Mesenchymal stem cell (in vitro differentiated cells and primary cell): ENCODE data around the gene VEPH1.
A peak's percentile ranks its signal among the peaks of the same experiment; 100 is the strongest.

Experiments
- DNase-seq: peaks from one replicate; pipeline ENCODE4 v3.0.0-alpha.2; 2013
- H2AFZ ChIP-seq: one replicate; pipeline ENCODE4 v1.6.1; 2013; ENCODE audit warnings: low read depth, mild to moderate bottlenecking, control low read depth, inconsistent platforms, low read length, moderate library complexity
- H2AK5ac ChIP-seq: 2 replicates; pipeline ENCODE4 v1.6.1; 2013; ENCODE audit warnings: low read length, moderate library complexity, mild to moderate bottlenecking, inconsistent platforms; ENCODE audit not compliant: severe bottlenecking
- H2BK120ac ChIP-seq: one replicate; pipeline ENCODE4 v1.6.1; 2013; ENCODE audit warnings: low read depth, mild to moderate bottlenecking, inconsistent platforms, low read length, moderate library complexity
- H2BK12ac ChIP-seq, 2 experiments: one replicate each; pipeline ENCODE4 v1.6.1; 2013; ENCODE audit warnings: inconsistent platforms in 2 of 2, low read length in 2 of 2, mild to moderate bottlenecking in 2 of 2, moderate library complexity in 2 of 2, control low read depth in 1 of 2
- H2BK15ac ChIP-seq: one replicate; pipeline ENCODE4 v1.6.1; 2013; ENCODE audit warnings: mild to moderate bottlenecking, low read depth, inconsistent platforms; ENCODE audit not compliant: poor library complexity, severe bottlenecking
- H2BK5ac ChIP-seq: 2 replicates; pipeline ENCODE4 v1.6.1; 2013; ENCODE audit warnings: low read depth, mild to moderate bottlenecking, low read length, control low read depth, inconsistent platforms; ENCODE audit not compliant: poor library complexity, severe bottlenecking
- H3K14ac ChIP-seq, 2 experiments: one replicate each; pipeline ENCODE4 v1.6.1; 2013; ENCODE audit warnings: inconsistent platforms in 2 of 2, low read length in 2 of 2, control low read depth in 1 of 2, mild to moderate bottlenecking in 1 of 2, moderate library complexity in 1 of 2
- H3K18ac ChIP-seq, 2 experiments: one replicate each; pipeline ENCODE4 v1.6.1; 2013; ENCODE audit warnings: inconsistent platforms in 2 of 2, low read length in 2 of 2, control low read depth in 1 of 2, low read depth in 1 of 2, mild to moderate bottlenecking in 1 of 2
- H3K23ac ChIP-seq, 2 experiments: one replicate each; pipeline ENCODE4 v1.6.1; 2013; ENCODE audit warnings: inconsistent platforms in 2 of 2, low read length in 2 of 2, mild to moderate bottlenecking in 2 of 2, moderate library complexity in 2 of 2, control low read depth in 1 of 2
- H3K27ac ChIP-seq: 2 replicates; pipeline ENCODE4 v1.5.1; 2013; ENCODE audit warnings: mild to moderate bottlenecking, moderate library complexity, low read length, control low read depth, inconsistent platforms; ENCODE audit not compliant: poor library complexity, severe bottlenecking
- H3K27me3 ChIP-seq, 2 experiments: 2 replicates each; pipeline versions ENCODE4 v1.6.1 to v1.7.0; 2013; ENCODE audit warnings: low read length in 2 of 2, mild to moderate bottlenecking in 2 of 2, moderate library complexity in 2 of 2, control low read depth in 1 of 2, inconsistent platforms in 1 of 2; ENCODE audit not compliant: control insufficient read depth in 1 of 2, insufficient read depth in 1 of 2
- H3K36me3 ChIP-seq, 2 experiments: 2 replicates each; pipeline versions ENCODE4 v1.6.1 to v1.7.0; 2013; ENCODE audit warnings: low read length in 2 of 2, control low read depth in 1 of 2, inconsistent platforms in 1 of 2, low read depth in 1 of 2, mild to moderate bottlenecking in 1 of 2; ENCODE audit not compliant: insufficient read depth in 2 of 2, control insufficient read depth in 1 of 2
- H3K4ac ChIP-seq, 2 experiments: one replicate each; pipeline ENCODE4 v1.6.1; 2013; ENCODE audit warnings: inconsistent platforms in 2 of 2, low read length in 2 of 2, mild to moderate bottlenecking in 2 of 2, moderate library complexity in 2 of 2, control low read depth in 1 of 2, low read depth in 1 of 2
- H3K4me1 ChIP-seq: 2 replicates; pipeline ENCODE4 v1.6.1; 2013; ENCODE audit warnings: low read depth, low read length, control low read depth; ENCODE audit not compliant: control insufficient read depth, insufficient read depth
- H3K4me2 ChIP-seq: 2 replicates; pipeline ENCODE4 v1.6.1; 2013; ENCODE audit warnings: low read length, mild to moderate bottlenecking, inconsistent platforms; ENCODE audit not compliant: poor library complexity, severe bottlenecking
- H3K4me3 ChIP-seq, 2 experiments: 2 replicates each; pipeline versions ENCODE4 v1.5.1 to v1.7.0; 2013; ENCODE audit warnings: low read length in 2 of 2, mild to moderate bottlenecking in 2 of 2, control low read depth in 1 of 2, low read depth in 1 of 2; ENCODE audit not compliant: insufficient read depth in 1 of 2
- H3K79me1 ChIP-seq: replicated peaks from 2 replicates; pipeline ENCODE4 v1.6.1; 2013; ENCODE audit warnings: mild to moderate bottlenecking, control low read depth, low read length, inconsistent platforms; ENCODE audit not compliant: poor library complexity, severe bottlenecking
- H3K9ac ChIP-seq: 2 replicates; pipeline ENCODE4 v1.7.0; 2013; ENCODE audit warnings: mild to moderate bottlenecking, low read length, moderate library complexity
- H3K9me3 ChIP-seq: 2 replicates; pipeline ENCODE4 v1.7.0; 2013; ENCODE audit warnings: mild to moderate bottlenecking, low read length; ENCODE audit not compliant: control insufficient read depth
- H4K8ac ChIP-seq: one replicate; pipeline ENCODE4 v1.6.1; 2013; ENCODE audit warnings: inconsistent platforms, mild to moderate bottlenecking, low read length, moderate library complexity
- H4K91ac ChIP-seq: one replicate; pipeline ENCODE4 v1.6.1; 2013; ENCODE audit warnings: mild to moderate bottlenecking, low read length, inconsistent platforms
- WGBS: methylation state at CpG from one replicate; pipeline ENCODE4 v1.1.7; 2013; ENCODE audit warnings: mixed read lengths; 5-methylcytosine and 5-hydroxymethylcytosine counted together

VEPH1 gene

DNA sequence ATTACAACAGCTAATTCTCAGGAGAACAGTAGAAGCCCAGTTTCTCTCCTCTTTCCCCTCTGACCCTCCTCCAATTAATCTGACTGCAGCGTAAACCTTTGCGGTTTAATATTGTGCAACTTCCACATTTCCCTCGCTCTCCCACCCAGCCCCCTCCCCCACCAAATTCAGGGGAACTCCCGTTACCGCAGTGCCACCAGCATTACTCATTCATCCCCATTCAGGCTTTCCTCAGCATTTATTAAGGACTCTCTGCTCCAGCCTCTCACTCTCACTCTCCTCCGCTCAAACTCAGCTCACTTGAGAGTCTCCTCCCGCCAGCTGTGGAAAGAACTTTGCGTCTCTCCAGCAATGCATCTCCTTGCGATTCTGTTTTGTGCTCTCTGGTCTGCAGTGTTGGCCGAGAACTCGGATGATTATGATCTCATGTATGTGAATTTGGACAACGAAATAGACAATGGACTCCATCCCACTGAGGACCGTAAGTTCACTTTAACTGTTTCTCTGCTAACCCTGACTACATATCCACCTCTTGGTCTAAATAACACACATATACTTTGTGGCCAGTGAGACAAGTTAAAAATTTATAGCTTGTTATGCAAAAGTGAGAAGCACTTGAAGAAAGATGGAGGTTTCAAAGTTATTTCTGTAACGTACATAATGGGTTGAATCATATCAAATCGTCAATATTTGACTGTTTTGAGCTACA is 66.5 kb downstream of the VEPH1 start, which contains the start of gene PTX3:
Gene PTX3, plus strand, starts transcription at position 268 of the 709 bp plus-strand sequence. Its CDS starts 84 bp downstream, at position 352.
- 5% methylated on average over 10 of the region's 15 CpGs for WGBS

DNA sequence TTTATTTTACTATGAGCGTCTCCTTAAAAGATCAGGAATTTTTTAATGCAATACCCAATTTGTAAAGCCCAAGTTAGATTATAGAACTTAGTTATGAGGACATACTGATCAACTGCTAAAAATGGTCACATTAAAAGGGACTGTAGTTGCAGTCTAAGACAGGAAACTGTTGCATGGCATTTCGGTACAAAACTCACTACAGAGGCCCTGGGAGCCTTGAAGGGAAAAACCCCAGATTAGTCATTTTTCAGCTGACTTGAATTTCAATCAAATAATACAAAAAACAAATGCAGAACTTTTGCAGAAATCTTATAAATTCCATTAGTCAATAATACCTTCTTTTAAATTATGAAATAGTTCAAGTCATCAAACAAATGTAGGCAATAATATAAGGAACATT is 73.5 kb downstream of the VEPH1 start:
- Histone ChIP-seq H2BK5ac (no peak overlapping the region), H3K14ac (no peak overlapping the region), H2AK5ac (no peak overlapping the region), H2BK15ac (no peak overlapping the region), H3K18ac (no peak overlapping the region), H3K27me3 (no peaks in the 10 kb centered on the region), H3K27ac (no peak overlapping the region), H3K9ac (peak overlapping the region; percentile 20), H3K79me1 (no peaks in the 10 kb centered on the region), H3K9me3 (no peaks in the 10 kb centered on the region), H3K36me3 (peaks cover 9 to 14% of the 10 kb centered on the region in 2 experiments), H4K8ac (no peak overlapping the region), H3K4ac (no peak overlapping the region), H2BK12ac (no peak overlapping the region), H3K4me3 (no peak overlapping the region), H3K4me2 (no peak overlapping the region), H4K91ac (no peak overlapping the region), H2AFZ (no peak overlapping the region), H3K4me1 (no peaks in the 10 kb centered on the region), H3K23ac (no peak overlapping the region), H2BK120ac (no peak overlapping the region)
- WGBS = 60% methylated on average over 2 of the region's 2 CpGs
- DNase-seq = peak; percentile 33

More for the DNA sequence above, 66.5 kb downstream of the VEPH1 start, which contains the start of gene PTX3:
- H3K14ac ChIP-seq = peak within 1 kb of the TSS in 1 of 2 experiments; percentile 83
- H3K4me1 ChIP-seq = peaks cover 6% of the 10 kb centered on the region
- H3K9me3 ChIP-seq = no peaks in the 10 kb centered on the region
- H3K23ac ChIP-seq = no peak within 1 kb of the TSS
- peak within 1 kb of the TSS; percentile 88 for H2BK120ac ChIP-seq
- H3K27ac ChIP-seq = peak within 1 kb of the TSS; percentile 51
- peak within 1 kb of the TSS; percentile 81 to 89 for H3K4me3 ChIP-seq
- H3K27me3 ChIP-seq = no peaks in the 10 kb centered on the region
- peak; percentile 92 for DNase-seq
- H3K9ac ChIP-seq = peak within 1 kb of the TSS; percentile 84
- H2AK5ac ChIP-seq = no peak within 1 kb of the TSS
- H4K91ac ChIP-seq = peak within 1 kb of the TSS; percentile 86
- peak within 1 kb of the TSS in 1 of 2 experiments; percentile 82 for H3K4ac ChIP-seq
- H3K4me2 ChIP-seq = peak within 1 kb of the TSS; percentile 97
- H2BK5ac ChIP-seq = peak within 1 kb of the TSS; percentile 5
- peaks cover 4% of the 10 kb centered on the region for H3K79me1 ChIP-seq
- peak within 1 kb of the TSS; percentile 83 to 86 for H3K18ac ChIP-seq
- peak within 1 kb of the TSS; percentile 81 for H4K8ac ChIP-seq
- peak within 1 kb of the TSS in 1 of 2 experiments; percentile 80 for H2BK12ac ChIP-seq
- peak within 1 kb of the TSS; percentile 47 for H2AFZ ChIP-seq
- H2BK15ac ChIP-seq = peak within 1 kb of the TSS; percentile 80
- peaks cover 2 to 24% of the 10 kb centered on the region in 2 experiments for H3K36me3 ChIP-seq

DNA sequence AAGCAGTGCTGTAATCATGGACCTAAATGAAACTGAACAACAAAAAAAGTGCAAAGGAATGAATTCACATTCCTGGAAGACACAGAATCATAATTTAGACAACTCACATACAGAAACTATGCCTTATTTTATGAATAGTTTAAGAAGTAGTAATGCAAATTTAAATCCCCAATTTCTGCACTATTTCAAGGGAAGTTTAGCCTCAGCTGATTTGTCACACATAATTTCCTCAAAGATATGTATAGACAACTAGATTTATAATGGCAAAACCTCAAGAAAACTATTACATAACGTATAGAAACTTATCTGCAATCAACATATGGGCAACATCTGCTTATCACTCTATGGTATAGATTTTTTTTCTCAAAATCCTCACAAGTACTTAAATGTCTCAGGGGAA is 74.4 kb downstream of the VEPH1 start:
- Histone ChIP-seq H2BK12ac (no peak overlapping the region), H2AFZ (no peak overlapping the region), H3K23ac (no peak overlapping the region), H4K8ac (no peak overlapping the region), H3K9me3 (no peaks in the 10 kb centered on the region), H3K4me2 (no peak overlapping the region), H2BK5ac (no peak overlapping the region), H3K79me1 (no peaks in the 10 kb centered on the region), H3K18ac (no peak overlapping the region), H3K36me3 (peaks cover 9 to 14% of the 10 kb centered on the region in 2 experiments), H3K27ac (no peak overlapping the region), H3K27me3 (no peaks in the 10 kb centered on the region), H3K4me1 (no peaks in the 10 kb centered on the region), H4K91ac (no peak overlapping the region), H3K14ac (no peak overlapping the region), H2BK120ac (no peak overlapping the region), H3K4me3 (no peak overlapping the region), H2AK5ac (no peak overlapping the region), H3K4ac (no peak overlapping the region), H2BK15ac (no peak overlapping the region), H3K9ac (peak overlapping the region; percentile 20)
- no CpG with 5 or more reads among the region's 1 CpG for WGBS
- DNase-seq = no peak

DNA sequence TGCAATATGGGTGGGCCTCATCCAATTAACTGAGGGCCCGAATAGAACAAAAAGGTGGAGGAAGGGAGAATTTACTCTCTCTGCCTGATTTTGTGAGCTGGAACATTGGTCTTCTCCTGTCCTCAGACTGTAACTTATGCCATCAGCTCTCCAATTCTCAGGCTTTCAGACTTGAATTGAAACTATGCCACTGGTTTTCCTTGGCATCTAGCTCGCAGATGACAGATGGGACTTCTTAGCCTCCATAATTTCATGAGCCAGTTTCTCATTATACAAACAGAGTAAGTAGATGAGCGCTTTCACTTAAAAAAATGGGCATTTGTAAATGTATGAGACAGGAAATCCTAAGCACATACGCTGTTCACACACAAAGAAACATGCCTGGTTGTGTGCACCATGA is 75.3 kb downstream of the VEPH1 start:
- Histone ChIP-seq H3K14ac (no peak overlapping the region), H3K27me3 (no peaks in the 10 kb centered on the region), H2AK5ac (no peak overlapping the region), H3K79me1 (no peaks in the 10 kb centered on the region), H3K4ac (no peak overlapping the region), H2BK12ac (no peak overlapping the region), H2AFZ (no peak overlapping the region), H2BK5ac (no peak overlapping the region), H3K4me1 (no peaks in the 10 kb centered on the region), H3K27ac (no peak overlapping the region), H3K9me3 (no peaks in the 10 kb centered on the region), H3K4me3 (no peak overlapping the region), H3K4me2 (no peak overlapping the region), H3K18ac (no peak overlapping the region), H3K9ac (no peak overlapping the region), H2BK120ac (no peak overlapping the region), H3K23ac (no peak overlapping the region), H2BK15ac (no peak overlapping the region), H4K91ac (no peak overlapping the region), H4K8ac (no peak overlapping the region), H3K36me3 (peaks cover 9 to 14% of the 10 kb centered on the region in 2 experiments)
- WGBS = 85% methylated on average over 4 of the region's 4 CpGs
- no peak for DNase-seq
